Gastrocnemius medialis (tissue), 4 donors: ENCODE data around the gene TMEM74B. TPM values are rescaled to one million over a fixed set of nuclear protein-coding genes. Genes with fewer than 3 reads are reported as not detected.

Source experiments
- ATAC-seq, 2 donors: fragments of 150-250 bp; one replicate each; pipeline ENCODE4 v1.9.1; 2016
- DNase-seq, 2 donors: peaks; one replicate each; pipeline ENCODE4 v3.0.0-alpha.2; 2019
- H3K27ac ChIP-seq, 4 donors: fragments of 200-600 bp; sonication (generic); 1 replicate in 1 of 4; 2 replicates in 3 of 4; pipeline ENCODE4 v1.5.1; 2016 to 2018; ENCODE audit warnings: mild to moderate bottlenecking in 2 of 4, moderate library complexity in 1 of 4
- H3K27me3 ChIP-seq, 3 donors: fragments of 200-600 bp; sonication (generic) in 2 of 3; 1 replicate in 1 of 3; 2 replicates in 2 of 3; pipeline versions ENCODE4 v1.5.1 to v1.6.0; 2016 to 2019; ENCODE audit warnings: mild to moderate bottlenecking in 1 of 3, moderate library complexity in 1 of 3
- H3K36me3 ChIP-seq, 2 donors: fragments of 200-600 bp; sonication (generic) in 1 of 2; one replicate each; pipeline ENCODE4 v1.5.1; 2017 to 2018
- H3K4me1 ChIP-seq, 2 donors: fragments of 200-600 bp; sonication (generic) in 1 of 2; one replicate each; pipeline ENCODE4 v1.5.1; 2016 to 2017; ENCODE audit warnings: mild to moderate bottlenecking in 2 of 2
- H3K4me3 ChIP-seq, 4 donors: fragments of 200-600 bp; sonication (generic) in 3 of 4; 1 replicate in 1 of 4; 2 replicates in 3 of 4; pipeline ENCODE4 v1.5.1; 2016 to 2019; ENCODE audit warnings: mild to moderate bottlenecking in 2 of 4
- H3K9me3 ChIP-seq, 3 donors: fragments of 200-600 bp; sonication (generic) in 2 of 3; 1 replicate in 1 of 3; 2 replicates in 2 of 3; pipeline ENCODE4 v1.5.1; 2016 to 2019
- POLR2A ChIP-seq, 2 donors: fragments of 450-650 bp; IDR thresholded peaks; one replicate each; pipeline ENCODE4 v1.6.1; 2017; ENCODE audit warnings: antibody characterized with exemption in 2 of 2, mild to moderate bottlenecking in 2 of 2, moderate library complexity in 2 of 2
- in situ Hi-C, 4 donors: fragments of 200-750 bp; cut with MboI; loops; one replicate each; pipeline versions ENCODE4 v1.15.0 to v1.8.0; 2017; ENCODE audit warnings: low sequenced_read_pairs in 4 of 4
- intact Hi-C: fragments of 100-400 bp; cut with DNase I; formaldehyde crosslinking; loops from one replicate; pipeline ENCODE4 v1.15.1; 2023; ENCODE audit warnings: low total_unique reads
- total RNA-seq, 4 donors: library from RNA; depleted of rRNA; stranded (reverse); fragments of >200 nt; gene quantifications; one replicate each; pipeline versions ENCODE4 v1.1.0 to v1.2.3, GENCODE V29; 2016
- TF ChIP-seq, protein P1 (sequence below), 5 experiments: fragments of 450-650 bp in 3 of 5; fragments of 200-600 bp in 2 of 5; sonication (generic) in 2 of 5; IDR thresholded peaks in 4 of 5; conservative IDR thresholded peaks in 1 of 5; 1 replicate in 4 of 5; 2 replicates in 1 of 5; pipeline ENCODE4 v1.5.1; 2016 to 2019; ENCODE audit warnings: antibody characterized with exemption in 5 of 5, mild to moderate bottlenecking in 3 of 5, moderate library complexity in 3 of 5

Gene TMEM74B
- total RNA-seq, 4 donors from 2014 or later = 0.42 to 0.82 TPM; not detected in 2

- TF ChIP-seq POLR2A (IDR thresholded peaks at IDR 0.05) = no peak
- TF ChIP-seq, protein P1, sequence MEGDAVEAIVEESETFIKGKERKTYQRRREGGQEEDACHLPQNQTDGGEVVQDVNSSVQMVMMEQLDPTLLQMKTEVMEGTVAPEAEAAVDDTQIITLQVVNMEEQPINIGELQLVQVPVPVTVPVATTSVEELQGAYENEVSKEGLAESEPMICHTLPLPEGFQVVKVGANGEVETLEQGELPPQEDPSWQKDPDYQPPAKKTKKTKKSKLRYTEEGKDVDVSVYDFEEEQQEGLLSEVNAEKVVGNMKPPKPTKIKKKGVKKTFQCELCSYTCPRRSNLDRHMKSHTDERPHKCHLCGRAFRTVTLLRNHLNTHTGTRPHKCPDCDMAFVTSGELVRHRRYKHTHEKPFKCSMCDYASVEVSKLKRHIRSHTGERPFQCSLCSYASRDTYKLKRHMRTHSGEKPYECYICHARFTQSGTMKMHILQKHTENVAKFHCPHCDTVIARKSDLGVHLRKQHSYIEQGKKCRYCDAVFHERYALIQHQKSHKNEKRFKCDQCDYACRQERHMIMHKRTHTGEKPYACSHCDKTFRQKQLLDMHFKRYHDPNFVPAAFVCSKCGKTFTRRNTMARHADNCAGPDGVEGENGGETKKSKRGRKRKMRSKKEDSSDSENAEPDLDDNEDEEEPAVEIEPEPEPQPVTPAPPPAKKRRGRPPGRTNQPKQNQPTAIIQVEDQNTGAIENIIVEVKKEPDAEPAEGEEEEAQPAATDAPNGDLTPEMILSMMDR (IDR thresholded peaks at IDR 0.05 in 4 of 5, conservative IDR thresholded peaks at IDR 0.05 in 1 of 5) = no peak
- H3K4me3 ChIP-seq = no peak overlapping the region
- intact Hi-C loops = no loop called here
- no peaks in the 10 kb centered on the region for H3K4me1 ChIP-seq
- H3K27ac ChIP-seq = no peak overlapping the region
- DNase-seq (no peak), ATAC-seq (no peak)
- peaks cover 0 to under 1% of the 10 kb centered on the region in 2 donors for H3K36me3 ChIP-seq
- H3K27me3 ChIP-seq = no peaks in the 10 kb centered on the region
- in situ Hi-C loops = no loop called here
- H3K9me3 ChIP-seq = no peaks in the 10 kb centered on the region
These were observed 6.7 kb downstream of the TMEM74B start for GRCh38 chr20:1178103-1178502.

- intact Hi-C loops (no loop called here), in situ Hi-C loops (no loop called here)
- no peak overlapping the region for H3K4me3 ChIP-seq
- no peaks in the 10 kb centered on the region for H3K9me3 ChIP-seq
- ATAC-seq = no peak
- H3K36me3 ChIP-seq = peaks cover 0 to 4% of the 10 kb centered on the region in 2 donors
- H3K27ac ChIP-seq = no peak overlapping the region
- H3K27me3 ChIP-seq = no peaks in the 10 kb centered on the region
- DNase-seq = no peak
- no peak for TF ChIP-seq POLR2A (IDR thresholded peaks at IDR 0.05)
- TF ChIP-seq, protein P1 (IDR thresholded peaks at IDR 0.05 in 4 of 5, conservative IDR thresholded peaks at IDR 0.05 in 1 of 5) = no peak
- no peaks in the 10 kb centered on the region for H3K4me1 ChIP-seq
These were observed 7.1 kb downstream of the TMEM74B start for GRCh38 chr20:1177680-1178079.

DNA sequence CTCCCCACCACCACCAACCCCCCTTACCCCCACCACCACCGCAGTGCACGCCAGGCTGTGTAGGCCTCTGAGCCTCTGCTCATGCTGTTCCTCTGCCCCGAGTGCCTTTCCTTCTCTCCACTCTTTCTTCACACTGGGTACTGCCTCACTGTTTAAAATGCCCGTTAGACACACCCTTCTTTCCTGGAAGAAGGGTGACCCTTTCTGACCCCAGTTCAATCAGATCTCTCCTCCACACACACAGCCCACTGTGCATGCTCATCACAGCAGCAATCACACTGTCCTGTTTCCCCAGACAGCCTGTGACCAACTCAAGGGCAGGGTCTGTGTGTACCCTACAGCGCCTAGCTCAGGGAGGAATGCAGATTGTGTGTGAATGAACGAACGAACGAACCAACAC, 10.0 kb downstream of the TMEM74B start:
- Histone ChIP-seq H3K4me3 (no peak overlapping the region), H3K36me3 (peaks cover 0 to 29% of the 10 kb centered on the region in 2 donors), H3K4me1 (no peaks in the 10 kb centered on the region), H3K27me3 (no peaks in the 10 kb centered on the region), H3K9me3 (no peaks in the 10 kb centered on the region), H3K27ac (no peak overlapping the region)
- no peak for ATAC-seq
- TF ChIP-seq, protein P1 (IDR thresholded peaks at IDR 0.05 in 4 of 5, conservative IDR thresholded peaks at IDR 0.05 in 1 of 5) = no peak
- TF ChIP-seq POLR2A (IDR thresholded peaks at IDR 0.05) = no peak
- no peak for DNase-seq
- in situ Hi-C loops (no loop called here), intact Hi-C loops (no loop called here)

DNA sequence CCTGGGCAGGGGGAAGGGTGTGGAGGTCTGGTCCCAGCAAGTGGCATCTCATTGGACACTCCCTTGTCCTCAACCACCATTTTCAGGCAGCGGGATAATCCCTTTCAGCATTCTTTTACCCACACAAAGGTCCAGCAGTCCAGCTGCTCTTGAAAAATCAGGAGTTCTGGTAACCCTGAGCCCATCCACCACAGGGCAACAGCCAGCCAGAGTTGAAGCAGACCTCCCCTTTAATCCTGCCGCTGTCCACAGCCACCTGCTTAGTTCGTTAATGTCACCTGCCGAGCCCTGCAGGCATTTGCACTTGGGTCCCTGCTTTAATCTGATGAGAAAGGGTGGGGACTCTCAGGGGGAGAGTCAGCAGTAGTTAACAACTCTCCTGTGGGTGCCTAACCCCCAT, 11.1 kb downstream of the TMEM74B start:
- no peaks in the 10 kb centered on the region for H3K27me3 ChIP-seq
- ATAC-seq = no peak
- no peak for TF ChIP-seq POLR2A (IDR thresholded peaks at IDR 0.05)
- TF ChIP-seq, protein P1 (IDR thresholded peaks at IDR 0.05 in 4 of 5, conservative IDR thresholded peaks at IDR 0.05 in 1 of 5) = no peak
- H3K27ac ChIP-seq = no peak overlapping the region
- H3K4me3 ChIP-seq = no peak overlapping the region
- H3K36me3 ChIP-seq = peaks cover 0 to 40% of the 10 kb centered on the region in 2 donors
- H3K4me1 ChIP-seq = no peaks in the 10 kb centered on the region
- H3K9me3 ChIP-seq = no peaks in the 10 kb centered on the region
- in situ Hi-C loops = no loop called here
- no peak for DNase-seq
- intact Hi-C loops = no loop called here

DNA sequence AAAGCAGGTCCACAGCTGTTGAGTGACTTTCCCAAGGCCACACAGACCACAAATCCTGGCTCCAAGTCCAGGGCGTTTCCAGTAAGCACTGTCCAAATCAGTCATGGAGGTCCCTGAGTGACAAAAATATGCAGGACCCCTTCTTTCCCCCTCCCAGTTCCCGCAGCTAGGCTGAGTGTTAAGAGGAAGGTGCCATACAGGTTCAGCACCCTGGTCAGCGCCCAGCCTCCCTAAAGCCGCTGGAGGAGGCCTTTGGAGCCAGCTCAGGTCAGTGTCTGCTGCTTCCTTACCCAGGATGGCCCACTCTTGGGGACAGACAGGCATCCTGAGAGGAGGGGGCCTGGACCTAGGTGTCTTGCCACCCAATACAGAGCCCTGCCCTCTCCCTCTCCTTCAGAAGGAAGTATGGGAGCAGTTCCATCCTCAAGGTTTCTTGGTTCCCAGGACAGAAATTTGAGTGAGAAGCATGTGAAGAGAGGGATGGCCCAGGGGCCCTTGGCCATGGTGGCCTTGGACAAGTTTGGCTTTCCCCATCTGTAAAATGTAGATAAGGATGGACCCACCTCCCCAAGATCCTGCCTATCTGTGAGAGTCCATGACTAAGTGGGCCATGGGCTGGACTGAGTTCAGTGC, 13.2 kb downstream of the TMEM74B start:
- intact Hi-C loops = no loop called here
- peaks cover 0 to 61% of the 10 kb centered on the region in 2 donors for H3K36me3 ChIP-seq
- DNase-seq = no peak
- H3K27me3 ChIP-seq = no peaks in the 10 kb centered on the region
- H3K4me3 ChIP-seq = no peak overlapping the region
- no peak overlapping the region for H3K27ac ChIP-seq
- in situ Hi-C loops = no loop called here
- TF ChIP-seq, protein P1 (IDR thresholded peaks at IDR 0.05 in 4 of 5, conservative IDR thresholded peaks at IDR 0.05 in 1 of 5) = no peak
- no peak for TF ChIP-seq POLR2A (IDR thresholded peaks at IDR 0.05)
- ATAC-seq = no peak
- no peaks in the 10 kb centered on the region for H3K4me1 ChIP-seq
- H3K9me3 ChIP-seq = no peaks in the 10 kb centered on the region
